ENCODE results near the gene CHST2.

The CHST2 gene

DNA sequence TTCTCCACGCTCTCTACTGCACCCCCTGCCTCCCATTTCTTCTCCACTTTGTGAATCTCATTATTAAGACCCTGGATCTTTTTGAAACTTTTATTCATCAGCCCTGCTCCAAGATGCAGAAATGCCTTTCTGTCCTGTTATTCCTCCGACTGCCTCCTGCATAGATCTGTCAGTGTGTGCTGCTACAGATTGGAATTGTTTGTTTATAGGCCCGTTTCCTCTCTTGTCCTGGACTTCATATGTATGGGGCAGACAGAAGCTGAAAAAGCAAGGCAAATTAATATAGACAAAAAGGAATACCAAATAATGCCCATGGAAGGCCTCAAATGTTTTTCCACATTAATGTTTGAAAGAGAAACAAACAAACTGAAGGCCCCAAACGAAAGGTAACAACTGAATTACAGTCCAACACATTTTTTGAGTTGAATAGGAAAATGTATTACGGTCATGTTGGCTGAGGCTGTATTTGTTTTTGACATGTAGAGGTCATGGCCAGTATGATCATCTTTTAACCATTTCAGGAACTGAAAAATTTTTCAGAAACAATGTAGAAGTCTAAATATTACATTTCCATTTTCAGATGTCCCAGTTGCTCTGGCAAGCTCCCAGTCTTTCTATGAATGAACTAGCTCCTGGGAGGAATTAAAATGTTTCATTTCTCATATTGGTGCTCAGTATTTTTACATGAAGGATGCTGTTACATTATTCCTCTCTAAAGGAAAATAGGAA is 8.8 kb downstream of the CHST2 start:
- Mint-ChIP-seq H3K27me3 (peaks cover 18 to 53% of the 10 kb centered on the region in 2 donors), H3K4me1 (ENCODE audit: low read depth in 2 of 2) (no peaks in the 10 kb centered on the region), H3K9me3 (no peaks in the 10 kb centered on the region), H3K4me3 (no peak overlapping the region), H3K27ac (no peak overlapping the region), H3K36me3 (ENCODE audit: insufficient read depth) (no peaks in the 10 kb centered on the region)
- ATAC-seq (replicated peaks) (no peak), DNase-seq (no peak)

- H3K27ac Mint-ChIP-seq = no peak overlapping the region
- H3K27me3 Mint-ChIP-seq = peaks cover 6 to 31% of the 10 kb centered on the region in 2 donors
- no peak overlapping the region for H3K4me3 Mint-ChIP-seq
- H3K9me3 Mint-ChIP-seq = no peaks in the 10 kb centered on the region
- ATAC-seq (replicated peaks) (no peak), DNase-seq (no peak)
- no peaks in the 10 kb centered on the region for H3K4me1 Mint-ChIP-seq (ENCODE audit: low read depth in 2 of 2)
- H3K36me3 Mint-ChIP-seq (ENCODE audit: insufficient read depth) = no peaks in the 10 kb centered on the region
Observed at GRCh38 chr3:143132246-143132980, 12.8 kb downstream of the CHST2 start.

- no peak for ATAC-seq (replicated peaks)
- Mint-ChIP-seq H3K9me3 (no peaks in the 10 kb centered on the region), H3K36me3 (ENCODE audit: insufficient read depth) (no peaks in the 10 kb centered on the region), H3K4me1 (ENCODE audit: low read depth in 2 of 2) (no peaks in the 10 kb centered on the region), H3K27ac (no peak overlapping the region), H3K27me3 (peaks cover 3 to 34% of the 10 kb centered on the region in 2 donors), H3K4me3 (no peak overlapping the region)
- no peak for DNase-seq
Observed at GRCh38 chr3:143134471-143134870, 14.9 kb downstream of the CHST2 start.

- Mint-ChIP-seq H3K27ac (no peak overlapping the region), H3K4me1 (ENCODE audit: low read depth in 2 of 2) (no peaks in the 10 kb centered on the region), H3K4me3 (no peak overlapping the region), H3K27me3 (peaks cover 0 to 34% of the 10 kb centered on the region in 2 donors), H3K9me3 (no peaks in the 10 kb centered on the region), H3K36me3 (ENCODE audit: insufficient read depth) (no peaks in the 10 kb centered on the region)
- DNase-seq (no peak), ATAC-seq (replicated peaks) (no peak)
Observed at GRCh38 chr3:143135150-143135549, 15.6 kb downstream of the CHST2 start.

DNA sequence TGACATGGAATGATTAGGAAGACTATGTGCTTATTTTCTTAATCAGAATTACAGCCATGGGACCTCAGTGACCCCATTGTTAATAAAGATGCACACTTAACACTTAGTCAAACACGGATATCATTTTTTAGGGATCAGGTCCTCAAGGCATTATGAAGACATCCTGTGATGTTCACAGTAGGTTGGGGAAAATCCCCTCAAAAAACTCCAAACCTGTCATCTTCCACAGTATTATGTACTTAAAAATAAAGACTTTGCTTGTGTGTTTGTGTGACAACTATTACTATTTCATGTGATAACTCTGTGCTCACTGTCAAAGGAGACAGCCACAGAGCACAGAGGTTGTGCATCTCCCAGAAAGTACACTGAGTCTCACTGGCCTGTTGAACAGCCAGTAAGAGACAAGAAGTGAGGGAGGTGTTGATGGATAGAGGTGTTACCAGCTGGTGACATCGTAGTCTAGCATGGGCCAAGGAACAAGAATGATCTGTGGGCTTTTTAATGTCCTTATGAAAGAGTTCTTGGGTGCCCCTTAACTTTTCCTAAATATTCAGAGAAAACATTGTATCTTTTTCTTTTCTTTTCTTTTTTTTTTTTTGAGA is 18.0 kb downstream of the CHST2 start:
- Mint-ChIP-seq H3K27me3 (peaks cover 0 to 26% of the 10 kb centered on the region in 2 donors), H3K27ac (no peak overlapping the region), H3K4me3 (no peak overlapping the region), H3K9me3 (no peaks in the 10 kb centered on the region), H3K36me3 (ENCODE audit: insufficient read depth) (no peaks in the 10 kb centered on the region), H3K4me1 (ENCODE audit: low read depth in 2 of 2) (no peaks in the 10 kb centered on the region)
- DNase-seq (no peak), ATAC-seq (replicated peaks) (no peak)

DNA sequence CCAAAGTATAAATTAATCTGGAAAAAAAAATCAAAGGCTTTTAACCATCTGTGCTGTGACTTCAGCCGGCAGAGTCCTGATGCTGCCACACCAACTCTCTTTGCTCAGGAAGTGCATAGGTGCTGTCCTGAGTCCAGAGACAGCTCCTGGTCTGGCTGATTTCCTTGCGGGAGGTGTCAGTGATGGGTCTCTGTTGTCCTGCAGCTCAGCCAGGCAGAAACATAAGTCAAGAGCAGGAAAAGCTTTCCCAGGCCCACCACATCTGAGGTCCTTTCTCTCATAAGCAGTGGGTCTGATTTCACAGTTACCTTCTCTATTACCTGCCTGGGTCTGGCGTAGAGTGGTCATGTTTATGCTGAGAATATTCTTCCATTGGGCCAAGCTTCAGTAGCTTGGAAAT is 19.4 kb downstream of the CHST2 start:
- H3K4me3 Mint-ChIP-seq = no peak overlapping the region
- no peak overlapping the region for H3K27ac Mint-ChIP-seq

DNA sequence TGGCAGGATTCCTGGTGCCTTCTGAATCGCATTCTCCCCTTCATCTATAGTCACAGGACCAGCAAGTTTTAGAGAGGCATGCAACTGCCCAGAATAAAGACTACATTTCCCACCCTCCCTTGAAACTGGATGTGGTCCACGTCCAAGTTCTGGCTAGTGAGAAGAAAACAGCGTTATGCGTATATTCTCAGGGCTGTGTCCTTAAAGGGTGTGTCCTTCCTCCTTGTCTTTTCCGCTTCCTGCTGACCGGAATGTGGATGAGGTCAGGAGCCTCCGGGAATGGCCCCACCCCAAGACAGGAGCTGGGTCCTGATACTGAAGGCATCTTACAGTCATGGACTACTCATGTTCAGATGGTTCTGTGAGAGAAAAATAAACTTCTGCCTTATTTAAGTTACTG is 20.2 kb downstream of the CHST2 start:
- Mint-ChIP-seq H3K27me3 (peaks cover 0 to 21% of the 10 kb centered on the region in 2 donors), H3K27ac (no peak overlapping the region)
- ATAC-seq (replicated peaks) = no peak

More for the DNA sequence above, 19.4 kb downstream of the CHST2 start:
- H3K27me3 Mint-ChIP-seq = peaks cover 0 to 21% of the 10 kb centered on the region in 2 donors
- no peaks in the 10 kb centered on the region for H3K4me1 Mint-ChIP-seq (ENCODE audit: low read depth in 2 of 2)
- no peaks in the 10 kb centered on the region for H3K9me3 Mint-ChIP-seq
- no peak for DNase-seq
- no peak for ATAC-seq (replicated peaks)
- H3K36me3 Mint-ChIP-seq (ENCODE audit: insufficient read depth) = no peaks in the 10 kb centered on the region

GRCh38 chr3:143140550-143140949 is 21.0 kb downstream of the CHST2 start:
- H3K27ac Mint-ChIP-seq = no peak overlapping the region
- ATAC-seq (replicated peaks) (no peak), DNase-seq (no peak)
- no peak overlapping the region for H3K4me3 Mint-ChIP-seq
- no peaks in the 10 kb centered on the region for H3K36me3 Mint-ChIP-seq (ENCODE audit: insufficient read depth)
- H3K9me3 Mint-ChIP-seq = no peaks in the 10 kb centered on the region
- H3K4me1 Mint-ChIP-seq (ENCODE audit: low read depth in 2 of 2) = no peaks in the 10 kb centered on the region
- H3K27me3 Mint-ChIP-seq = peaks cover 0 to 21% of the 10 kb centered on the region in 2 donors

More for the DNA sequence above, 20.2 kb downstream of the CHST2 start:
- no peak for DNase-seq
- H3K4me3 Mint-ChIP-seq = no peak overlapping the region
- no peaks in the 10 kb centered on the region for H3K36me3 Mint-ChIP-seq (ENCODE audit: insufficient read depth)
- H3K4me1 Mint-ChIP-seq (ENCODE audit: low read depth in 2 of 2) = no peaks in the 10 kb centered on the region
- no peaks in the 10 kb centered on the region for H3K9me3 Mint-ChIP-seq

GRCh38 chr3:143142354-143142753 is 22.8 kb downstream of the CHST2 start:
- Mint-ChIP-seq H3K4me1 (ENCODE audit: low read depth in 2 of 2) (no peaks in the 10 kb centered on the region), H3K27ac (no peak overlapping the region), H3K27me3 (peaks cover 0 to 33% of the 10 kb centered on the region in 2 donors), H3K9me3 (no peaks in the 10 kb centered on the region), H3K36me3 (ENCODE audit: insufficient read depth) (no peaks in the 10 kb centered on the region), H3K4me3 (no peak overlapping the region)
- no peak for DNase-seq
- no peak for ATAC-seq (replicated peaks)

GRCh38 chr3:143145906-143146305 is 26.3 kb downstream of the CHST2 start:
- H3K27ac Mint-ChIP-seq = no peak overlapping the region
- no peaks in the 10 kb centered on the region for H3K4me1 Mint-ChIP-seq (ENCODE audit: low read depth in 2 of 2)
- DNase-seq (no peak), ATAC-seq (replicated peaks) (no peak)
- H3K27me3 Mint-ChIP-seq = peaks cover 0 to 12% of the 10 kb centered on the region in 2 donors
- no peaks in the 10 kb centered on the region for H3K9me3 Mint-ChIP-seq
- H3K36me3 Mint-ChIP-seq (ENCODE audit: insufficient read depth) = no peaks in the 10 kb centered on the region
- no peak overlapping the region for H3K4me3 Mint-ChIP-seq

DNA sequence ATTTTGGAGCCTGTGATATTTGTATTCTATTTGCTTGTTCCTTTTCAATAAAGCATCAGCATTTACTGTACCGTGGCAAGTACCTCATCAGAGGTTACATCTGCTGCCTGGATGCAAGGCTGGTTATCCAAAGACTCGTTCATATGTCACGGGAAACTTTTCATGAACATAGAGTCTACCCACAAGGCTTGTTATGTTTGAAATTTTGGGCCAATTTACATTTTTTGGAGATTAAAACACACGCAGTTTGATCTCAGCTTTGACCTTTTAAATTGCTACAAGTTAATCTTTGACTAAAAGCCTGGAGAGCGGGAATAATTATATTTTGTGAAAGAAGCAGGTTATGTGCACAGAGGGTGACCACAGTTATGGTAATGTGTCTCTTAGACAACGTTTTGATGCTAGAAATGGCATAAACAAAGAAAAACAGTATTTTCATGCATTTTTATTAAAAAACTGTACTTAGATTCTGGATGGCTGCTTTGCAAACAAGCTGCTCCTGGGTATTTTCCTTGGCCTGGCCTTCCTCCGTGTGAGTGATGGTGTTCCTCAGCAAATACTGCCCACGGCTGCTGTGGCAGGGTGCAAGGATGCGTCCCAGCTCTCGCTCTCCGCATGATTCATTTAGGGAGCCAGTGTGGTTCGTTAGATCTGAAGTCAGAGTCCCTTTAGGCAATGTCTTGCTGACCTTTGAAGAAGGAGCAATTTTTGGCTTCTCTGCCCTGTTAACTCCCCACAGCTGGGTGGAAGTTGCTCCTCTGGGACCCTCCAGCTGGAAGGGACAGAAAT is 27.1 kb downstream of the CHST2 start:
- no peaks in the 10 kb centered on the region for H3K4me1 Mint-ChIP-seq (ENCODE audit: low read depth in 2 of 2)
- DNase-seq = no peak
- no peak overlapping the region for H3K27ac Mint-ChIP-seq
- peaks cover 0 to 12% of the 10 kb centered on the region in 2 donors for H3K27me3 Mint-ChIP-seq
- ATAC-seq (replicated peaks) = no peak
- H3K36me3 Mint-ChIP-seq (ENCODE audit: insufficient read depth) = no peaks in the 10 kb centered on the region
- no peaks in the 10 kb centered on the region for H3K9me3 Mint-ChIP-seq
- H3K4me3 Mint-ChIP-seq = no peak overlapping the region

- Mint-ChIP-seq H3K27ac (no peak overlapping the region), H3K4me1 (ENCODE audit: low read depth in 2 of 2) (no peaks in the 10 kb centered on the region), H3K27me3 (peaks cover 0 to 12% of the 10 kb centered on the region in 2 donors), H3K4me3 (no peak overlapping the region), H3K9me3 (no peaks in the 10 kb centered on the region), H3K36me3 (ENCODE audit: insufficient read depth) (no peaks in the 10 kb centered on the region)
- no peak for ATAC-seq (replicated peaks)
- DNase-seq = no peak
Observed at GRCh38 chr3:143147707-143148106, 28.1 kb downstream of the CHST2 start.

- Mint-ChIP-seq H3K4me3 (no peak overlapping the region), H3K27me3 (peaks cover 0 to 12% of the 10 kb centered on the region in 2 donors), H3K9me3 (no peaks in the 10 kb centered on the region), H3K4me1 (ENCODE audit: low read depth in 2 of 2) (no peaks in the 10 kb centered on the region), H3K27ac (no peak overlapping the region), H3K36me3 (ENCODE audit: insufficient read depth) (no peaks in the 10 kb centered on the region)
- ATAC-seq (replicated peaks) (no peak), DNase-seq (no peak)
Observed at GRCh38 chr3:143150071-143150470, 30.5 kb downstream of the CHST2 start.
